Measurements from ENCODE around the gene BID.

The BID gene

DNA sequence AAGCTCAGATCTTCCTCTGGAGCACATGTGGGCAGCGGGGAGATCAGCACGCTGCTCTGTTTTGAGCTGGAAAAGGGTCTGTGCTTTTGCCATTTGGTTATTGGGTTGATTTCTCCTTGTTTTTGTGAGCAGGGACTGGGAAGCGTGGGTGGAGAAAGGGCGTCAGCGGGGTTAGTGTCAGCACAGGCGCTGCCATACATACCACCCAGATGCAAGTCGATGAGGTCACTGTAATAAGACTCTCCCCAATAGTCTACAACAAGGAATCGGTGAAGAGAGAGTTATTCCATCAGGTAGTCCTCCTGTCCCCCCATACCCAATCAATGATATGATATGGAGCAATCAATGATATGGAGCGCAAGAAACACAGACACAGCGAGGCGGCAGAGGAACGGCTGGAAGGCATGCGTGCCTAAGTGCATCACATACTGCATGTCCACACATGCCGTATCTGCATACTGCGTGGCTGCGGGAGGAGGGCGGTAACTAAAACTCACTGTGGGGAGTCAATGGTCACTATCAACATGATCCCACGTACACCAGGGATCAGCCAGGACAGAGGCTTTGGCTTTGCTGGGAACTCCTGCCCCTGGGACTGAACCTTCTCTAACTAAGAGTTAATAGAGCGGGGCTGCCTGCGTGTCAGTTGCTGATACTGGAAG, 29.5 kb upstream of the BID start:
- DNase-seq (ENCODE audit: low read depth in 2 of 2, low spot score in 1 of 2) = no peak

DNA sequence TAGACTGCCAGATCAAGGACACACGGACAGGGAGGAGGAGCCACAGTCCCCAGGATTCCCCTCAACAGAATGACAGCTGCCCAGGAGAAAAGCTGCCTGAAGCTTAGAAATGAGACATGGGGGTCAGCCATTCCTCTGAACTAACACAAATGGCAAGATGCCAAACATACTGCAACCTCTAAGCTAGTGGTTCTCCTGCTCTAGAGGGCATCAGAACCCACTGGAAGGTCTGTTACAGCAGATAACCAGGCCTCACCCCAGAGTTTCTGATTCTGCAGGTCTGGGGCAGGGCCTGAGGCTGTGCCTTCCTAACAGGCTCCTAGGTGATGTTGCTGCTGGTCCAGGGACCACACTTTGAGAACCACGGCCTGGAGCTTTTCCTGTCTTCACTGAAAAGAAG, 28.6 kb upstream of the BID start:
- no peak for DNase-seq (ENCODE audit: low read depth in 2 of 2, low spot score in 1 of 2)

DNA sequence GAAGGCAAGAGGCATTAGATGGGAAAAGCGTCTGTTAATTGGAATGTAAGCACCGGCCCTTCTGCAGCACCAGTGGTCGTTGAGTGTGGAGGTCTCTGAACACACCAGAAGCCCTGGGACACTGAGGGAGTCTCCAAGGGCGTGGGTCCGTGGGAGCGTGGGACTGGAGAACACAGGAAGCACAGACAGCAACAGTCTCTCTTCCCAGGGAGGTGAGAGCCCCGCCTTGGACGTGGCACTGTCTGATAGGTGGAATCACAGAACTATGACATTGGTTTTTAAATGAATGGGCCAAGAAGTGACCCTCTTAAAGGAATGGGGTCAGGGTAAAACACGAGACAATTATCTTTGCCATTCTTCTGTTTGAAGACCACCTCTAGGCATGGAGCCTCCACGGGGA, 28.1 kb upstream of the BID start:
- no peak for DNase-seq (ENCODE audit: low read depth in 2 of 2, low spot score in 1 of 2)

DNA sequence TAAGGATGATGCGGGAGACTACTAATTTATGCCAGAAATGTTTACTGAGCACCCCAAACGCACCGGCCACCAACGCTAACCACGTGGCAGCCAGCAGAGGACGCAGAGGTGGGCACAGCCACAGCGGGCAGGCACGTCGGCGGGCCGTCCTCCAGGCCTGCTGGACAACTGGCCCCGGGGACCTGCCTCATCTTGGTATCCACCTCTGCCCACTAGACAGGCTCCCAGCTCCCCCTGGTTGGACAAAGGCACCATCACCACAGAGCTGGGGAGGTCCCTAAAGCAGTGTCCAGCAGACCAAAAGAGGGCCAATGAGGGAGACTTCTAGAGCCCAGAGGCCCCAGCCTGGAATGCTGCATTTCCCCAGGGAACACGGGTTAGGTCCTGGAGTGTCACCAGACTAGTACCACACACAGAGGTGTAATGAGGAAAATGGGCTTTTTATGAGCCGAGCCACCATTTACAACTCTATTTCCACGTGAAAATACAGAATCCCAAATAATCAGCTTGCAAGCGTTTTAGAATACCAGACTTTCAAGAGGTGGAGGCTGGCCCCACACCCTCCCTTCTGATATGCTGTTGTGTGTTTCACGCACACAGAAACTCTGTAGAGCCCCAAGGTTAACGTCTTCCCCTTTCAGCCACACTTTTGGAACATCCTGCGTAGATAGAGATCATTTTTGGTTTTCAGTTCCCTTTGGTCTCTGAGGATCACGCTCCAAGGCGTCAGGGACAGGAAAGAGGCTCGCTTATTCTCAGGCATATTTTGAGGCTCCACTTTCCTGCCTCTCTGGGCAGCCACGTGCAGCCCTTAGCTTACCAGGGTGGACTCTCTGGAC, 23.7 kb upstream of the BID start:
- DNase-seq (ENCODE audit: low read depth in 2 of 2, low spot score in 1 of 2) = no peak

DNA sequence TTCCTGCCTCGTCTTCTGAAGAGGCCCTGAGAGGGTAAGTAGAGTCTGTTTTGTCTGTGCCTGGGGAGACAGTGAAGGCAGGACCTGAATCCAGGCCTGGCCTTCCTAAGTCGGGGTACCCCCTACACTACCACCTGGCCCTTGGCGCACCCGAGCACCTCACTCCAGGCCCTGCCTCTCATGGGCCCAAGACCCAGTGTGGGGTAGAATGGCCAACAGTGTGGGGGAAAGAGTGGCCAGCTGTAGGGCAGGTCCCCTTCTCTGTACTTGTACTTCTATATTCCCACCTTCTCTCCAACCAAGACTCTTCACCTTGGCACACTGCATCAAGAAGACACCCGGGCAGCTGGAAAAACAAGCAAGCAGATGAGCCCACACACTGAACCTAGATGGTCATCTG, 22.4 kb upstream of the BID start:
- DNase-seq (ENCODE audit: low read depth in 2 of 2, low spot score in 1 of 2) = no peak

DNA sequence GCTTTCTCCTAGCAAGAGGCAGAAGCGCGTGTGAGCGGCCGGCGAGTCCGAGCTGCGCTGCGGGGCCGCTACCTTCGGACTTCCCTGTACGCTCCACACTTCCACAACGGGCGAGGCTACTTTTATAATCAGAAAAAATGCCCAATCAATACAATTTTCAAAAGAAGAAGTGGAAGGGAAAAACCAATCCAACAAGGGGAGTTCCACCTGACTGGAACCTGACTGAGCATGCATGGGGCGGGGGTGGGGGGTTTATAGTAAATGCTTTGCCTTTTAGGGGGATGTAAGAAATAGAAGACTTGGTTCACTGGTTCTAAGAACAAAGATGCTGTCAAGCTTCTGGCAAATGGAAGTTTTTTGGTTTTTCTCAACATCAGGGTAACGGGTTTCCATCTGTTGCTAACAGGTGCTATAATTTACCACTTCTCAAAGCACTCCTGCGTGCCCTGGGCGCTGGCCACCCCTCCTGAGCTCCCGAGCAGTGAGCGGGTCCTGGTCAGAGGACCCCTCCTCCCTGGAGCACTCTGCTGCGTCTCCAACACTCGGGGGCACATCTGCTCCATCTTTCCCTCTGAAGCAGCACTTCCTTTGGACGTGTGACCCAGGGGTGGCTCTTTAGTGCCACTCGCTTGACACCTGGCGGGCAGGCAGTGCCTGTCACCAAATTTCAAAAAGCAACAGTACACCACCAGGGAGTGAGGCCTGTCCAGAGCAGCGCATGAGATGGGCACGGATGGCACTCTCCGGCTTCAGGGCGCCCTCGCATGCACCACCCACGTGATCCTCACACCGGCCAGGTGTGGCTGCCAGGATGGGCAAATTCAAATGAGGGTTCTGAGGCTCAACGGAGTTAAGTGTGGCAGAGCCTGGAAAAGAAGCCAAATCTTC, 21.6 kb upstream of the BID start:
- DNase-seq (ENCODE audit: low read depth in 2 of 2, low spot score in 1 of 2) = no peak

DNA sequence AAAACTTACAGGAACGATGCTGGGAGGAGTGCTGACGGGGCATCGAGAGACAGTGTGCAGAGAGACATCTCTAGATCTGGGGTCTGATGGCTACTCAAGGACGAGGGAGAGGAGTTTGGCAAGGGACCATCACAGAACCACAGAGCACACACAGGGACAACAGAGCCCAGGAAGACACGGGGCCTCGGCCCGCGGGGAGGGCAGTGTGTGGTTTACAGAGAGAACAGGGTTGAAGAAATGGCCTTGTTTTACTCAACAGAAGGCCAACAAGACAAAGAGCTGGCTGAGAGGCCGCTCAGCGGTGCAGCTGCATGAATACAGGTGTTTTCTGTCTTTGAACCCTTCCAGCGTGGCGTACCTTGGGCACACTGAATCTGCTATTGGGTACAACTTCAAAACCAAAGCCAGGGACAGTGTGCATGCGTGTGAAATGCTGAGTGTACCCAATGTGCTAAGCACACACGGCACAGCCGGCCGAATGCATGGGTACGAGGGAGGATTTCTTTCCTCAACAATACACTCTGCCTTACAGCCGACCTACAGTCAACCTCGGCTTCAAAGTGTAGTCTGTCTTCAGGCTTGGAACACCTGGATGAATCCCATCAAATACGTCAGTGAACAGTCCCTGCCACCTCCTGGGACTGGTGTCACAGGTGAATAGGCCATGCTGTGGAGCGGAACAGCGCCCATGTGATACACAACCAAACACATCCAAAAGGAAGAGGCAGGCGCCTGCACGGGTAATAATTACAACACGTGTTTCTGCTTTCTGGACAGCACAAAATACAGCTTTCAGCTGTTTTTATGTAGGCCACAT, 20.7 kb upstream of the BID start:
- DNase-seq (ENCODE audit: low read depth in 2 of 2, low spot score in 1 of 2) = no peak

DNA sequence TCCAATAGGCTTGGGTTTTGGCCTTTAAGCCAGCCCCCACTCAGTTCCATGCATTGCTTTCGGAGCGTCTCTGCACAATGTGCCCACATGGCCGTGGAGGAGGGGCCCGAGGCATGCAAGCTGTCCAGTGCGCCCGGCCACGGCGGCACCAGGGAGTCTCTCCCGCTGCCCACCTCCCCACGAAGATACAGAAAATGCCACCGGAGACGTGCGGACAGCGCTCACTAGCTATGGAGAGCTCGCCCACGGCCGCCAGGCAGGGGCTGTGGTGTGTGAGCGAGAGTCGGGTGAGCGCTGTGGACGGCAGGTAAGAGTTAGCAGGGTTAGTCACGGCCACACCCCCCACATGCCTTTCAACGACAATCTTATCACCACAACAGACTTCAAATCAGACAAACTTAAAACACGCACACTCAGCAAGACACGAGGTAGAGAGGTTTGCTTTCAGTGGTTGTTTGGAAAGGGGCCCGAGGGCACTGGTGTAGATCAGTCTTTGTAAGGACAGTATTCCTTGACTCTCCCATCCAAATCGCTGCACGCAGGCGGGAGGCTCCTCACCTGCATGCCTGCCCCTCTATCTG, 18.7 kb upstream of the BID start:
- no peak for DNase-seq (ENCODE audit: low read depth in 2 of 2, low spot score in 1 of 2)

DNA sequence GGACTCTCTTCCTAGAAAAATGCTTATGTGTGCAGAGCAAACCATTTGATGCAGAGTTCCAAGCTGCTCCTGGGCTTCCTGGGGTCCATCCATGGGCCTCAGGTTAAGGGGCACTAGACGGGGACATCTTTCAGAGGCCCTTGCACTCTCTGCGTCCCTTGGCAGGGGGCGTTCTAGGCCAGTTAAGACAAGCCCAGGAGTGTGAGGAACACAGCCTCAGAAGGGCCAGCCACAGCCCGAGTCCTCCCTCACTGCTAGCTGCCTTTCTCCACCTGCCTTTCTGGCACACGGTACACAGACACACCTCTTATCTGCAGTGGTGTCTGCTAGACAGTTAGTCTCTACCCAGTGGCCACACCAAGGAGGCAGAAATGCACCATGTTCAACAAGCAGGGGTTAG, 18.0 kb upstream of the BID start:
- DNase-seq (ENCODE audit: low read depth in 2 of 2, low spot score in 1 of 2) = no peak

DNA sequence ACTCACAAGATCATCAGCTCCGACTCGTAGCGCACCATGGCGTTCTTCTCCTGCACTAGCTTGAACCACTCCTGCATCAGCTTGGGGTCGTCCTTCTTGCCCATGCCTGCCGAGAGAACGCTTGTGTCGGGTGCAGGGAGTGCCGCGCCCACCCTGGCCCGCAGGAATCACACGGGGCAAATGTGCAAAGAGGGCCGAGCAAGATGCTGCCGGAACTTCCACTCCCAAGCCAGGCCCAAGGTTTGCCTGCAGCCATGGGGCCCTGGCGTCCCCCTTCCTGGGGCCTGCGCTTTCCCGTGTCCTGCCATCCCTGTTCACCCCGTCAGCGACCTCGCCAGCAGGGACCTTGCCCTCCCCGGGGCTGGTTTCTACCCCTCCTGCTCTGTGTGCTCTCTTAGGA, 16.9 kb upstream of the BID start:
- DNase-seq (ENCODE audit: low read depth in 2 of 2, low spot score in 1 of 2) = no peak

DNA sequence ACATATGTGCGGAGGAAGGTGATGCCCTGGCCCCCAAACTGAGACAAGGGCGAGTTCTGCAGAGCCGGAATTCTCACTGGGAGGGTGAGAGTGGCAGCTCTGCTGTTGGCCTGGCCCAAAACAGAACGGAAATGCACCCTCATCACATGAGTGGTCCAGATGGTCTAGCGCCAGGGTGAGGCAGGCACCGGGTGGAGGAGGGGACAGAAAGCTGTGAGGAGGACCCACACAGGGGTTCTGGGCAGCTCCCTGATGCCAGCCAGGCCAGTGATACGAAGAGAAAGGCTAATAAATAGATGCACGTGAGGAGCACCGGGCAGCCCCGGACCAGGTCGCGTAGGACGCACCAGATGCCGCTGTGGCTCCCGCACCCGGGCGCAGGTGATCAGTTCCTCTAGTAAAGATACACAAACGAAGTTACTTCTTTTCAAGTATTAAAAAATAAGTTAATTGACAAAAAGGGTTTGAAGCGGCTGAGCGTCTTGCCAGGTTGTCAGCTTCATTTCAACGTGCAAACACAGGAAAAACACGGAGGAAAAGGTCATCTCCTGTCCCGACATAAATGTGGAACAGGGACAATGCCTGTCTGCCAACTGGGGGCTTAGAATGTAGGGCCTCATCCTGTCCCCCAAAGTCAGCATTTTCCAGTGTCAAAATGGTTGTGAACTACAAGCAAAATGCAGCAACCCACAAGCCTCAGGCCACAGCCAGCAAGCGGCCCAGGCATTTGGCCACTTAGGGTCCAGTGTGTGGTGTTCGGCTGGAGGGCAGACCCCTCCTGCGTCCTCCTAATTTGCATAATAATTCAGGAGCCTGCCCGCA, 15.3 kb upstream of the BID start:
- no peak for DNase-seq (ENCODE audit: low read depth in 2 of 2, low spot score in 1 of 2)

DNA sequence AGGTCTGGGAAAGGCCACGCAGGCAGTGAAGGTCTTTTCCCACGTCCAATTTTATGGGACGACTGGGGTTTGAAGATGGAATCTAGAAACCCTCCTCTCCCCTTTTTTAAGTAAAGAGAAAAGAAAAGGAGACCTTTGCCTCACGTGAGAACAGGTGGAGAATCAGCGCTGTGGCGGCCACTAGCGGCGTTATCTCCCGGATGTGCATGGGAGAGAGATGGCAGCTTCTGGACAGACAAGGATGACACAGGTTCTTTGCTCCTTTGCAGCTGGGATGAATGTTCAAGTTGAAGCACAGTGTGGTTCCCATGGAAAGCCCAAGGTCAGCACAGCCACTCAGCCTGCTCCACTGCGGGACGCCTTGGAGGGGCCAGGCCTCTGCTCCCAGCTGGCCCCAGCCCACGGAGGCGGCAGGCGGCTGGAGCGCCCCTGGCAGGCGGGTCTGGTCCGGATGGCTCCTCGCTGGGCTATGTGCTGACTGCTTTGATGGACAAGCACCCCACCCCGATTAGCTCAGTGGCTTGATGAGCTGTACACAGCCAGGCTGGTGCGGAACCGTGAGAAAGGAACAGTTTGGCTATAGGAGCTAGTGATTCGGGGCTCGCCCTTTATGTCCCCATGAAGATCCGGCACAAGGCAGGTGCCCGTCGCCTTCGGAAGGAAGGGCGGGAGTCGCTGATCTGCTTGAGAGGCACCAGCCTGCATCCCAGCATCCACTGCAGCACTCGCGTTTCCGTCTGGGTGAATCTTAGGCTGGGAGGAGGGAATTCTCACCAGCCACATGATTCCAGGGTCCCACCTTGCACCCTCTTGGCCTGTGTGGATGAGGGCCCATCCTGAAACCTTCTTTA, 14.5 kb upstream of the BID start:
- no peak for DNase-seq (ENCODE audit: low read depth in 2 of 2, low spot score in 1 of 2)

DNA sequence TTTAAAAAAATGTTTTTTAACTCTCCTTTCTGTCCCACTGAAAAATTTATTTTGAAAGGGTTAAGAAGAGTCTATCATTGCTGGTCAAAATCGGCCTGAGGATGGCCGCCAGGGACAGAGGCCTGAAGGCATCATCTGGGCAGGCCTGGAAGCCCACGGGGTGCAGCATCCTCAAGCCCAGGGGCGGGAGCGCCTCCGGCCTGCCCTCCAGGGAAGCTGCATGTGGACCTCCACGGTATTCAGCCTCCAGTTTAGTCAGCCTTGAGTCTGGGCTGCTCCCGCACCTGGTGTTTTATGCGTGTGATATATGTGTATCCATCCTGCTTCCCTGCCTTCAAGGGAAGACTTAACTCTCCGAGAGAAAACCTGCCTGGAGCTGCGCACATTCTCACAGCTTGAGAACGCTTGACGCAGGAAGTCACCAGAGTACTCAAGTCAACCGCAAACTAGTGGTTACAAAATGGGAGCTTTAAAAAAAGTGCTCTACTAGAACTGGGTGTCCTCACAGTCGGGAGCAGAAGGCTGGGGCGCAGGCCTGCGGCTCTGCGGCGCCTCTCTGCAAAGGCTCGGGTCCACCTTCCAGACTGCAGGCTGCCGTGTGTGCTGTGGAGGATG, 13.6 kb upstream of the BID start:
- no peak for DNase-seq (ENCODE audit: low read depth in 2 of 2, low spot score in 1 of 2)

DNA sequence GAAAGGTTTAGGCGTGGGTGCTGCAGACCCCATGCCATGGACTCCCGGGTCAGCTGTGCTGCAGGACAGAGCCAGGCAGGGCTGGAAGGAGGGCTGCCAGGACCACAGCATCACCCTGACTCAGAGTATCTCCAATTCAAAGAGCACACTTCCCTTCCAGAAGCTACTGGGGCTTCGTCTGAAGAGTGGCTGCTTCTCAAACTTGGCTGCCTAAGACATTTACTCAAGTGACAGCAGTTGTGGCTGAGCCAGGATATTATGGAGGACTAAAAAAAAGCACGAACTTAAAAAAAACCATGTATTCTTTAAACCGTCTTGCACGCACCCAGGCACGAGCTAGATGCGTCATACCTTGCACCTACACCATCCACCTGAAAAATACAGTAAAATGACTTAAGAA, 13.0 kb upstream of the BID start:
- no peak for DNase-seq (ENCODE audit: low read depth in 2 of 2, low spot score in 1 of 2)

DNA sequence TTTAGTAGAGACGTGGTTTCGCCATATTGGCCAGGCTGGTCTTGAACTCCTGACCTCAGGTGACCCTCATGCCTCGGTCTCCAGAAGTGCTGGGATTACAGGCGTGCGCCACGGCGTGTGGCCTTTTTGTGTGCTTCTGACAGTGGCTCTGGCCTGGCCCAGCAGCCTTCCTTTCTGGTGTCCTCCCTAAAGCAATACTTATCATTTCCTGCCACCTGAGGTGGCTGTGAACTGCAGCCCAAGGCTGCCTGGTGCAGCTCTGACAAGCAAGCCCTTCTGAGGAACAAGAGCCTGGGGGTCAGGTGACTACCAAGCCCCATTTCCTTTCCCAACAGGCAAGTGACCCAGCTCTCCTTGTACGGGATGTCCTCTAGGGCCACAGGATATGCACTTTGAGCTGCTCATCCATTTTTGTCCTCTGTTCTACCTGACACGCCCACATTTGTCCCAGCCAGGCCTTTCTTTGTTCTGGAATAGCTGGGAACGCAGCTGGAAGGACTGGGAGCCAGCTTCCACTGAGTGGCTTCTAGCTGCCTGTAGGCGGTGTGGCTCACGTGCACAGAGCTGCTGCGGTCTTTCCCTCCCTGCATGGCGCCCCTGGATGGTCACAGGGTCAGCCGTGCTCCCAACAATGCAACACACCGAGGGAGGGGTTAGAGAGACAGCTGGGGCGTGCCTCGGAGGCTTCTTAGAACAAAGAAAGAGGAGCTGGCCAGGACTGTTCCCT, 12.3 kb upstream of the BID start:
- DNase-seq (ENCODE audit: low read depth in 2 of 2, low spot score in 1 of 2) = no peak

DNA sequence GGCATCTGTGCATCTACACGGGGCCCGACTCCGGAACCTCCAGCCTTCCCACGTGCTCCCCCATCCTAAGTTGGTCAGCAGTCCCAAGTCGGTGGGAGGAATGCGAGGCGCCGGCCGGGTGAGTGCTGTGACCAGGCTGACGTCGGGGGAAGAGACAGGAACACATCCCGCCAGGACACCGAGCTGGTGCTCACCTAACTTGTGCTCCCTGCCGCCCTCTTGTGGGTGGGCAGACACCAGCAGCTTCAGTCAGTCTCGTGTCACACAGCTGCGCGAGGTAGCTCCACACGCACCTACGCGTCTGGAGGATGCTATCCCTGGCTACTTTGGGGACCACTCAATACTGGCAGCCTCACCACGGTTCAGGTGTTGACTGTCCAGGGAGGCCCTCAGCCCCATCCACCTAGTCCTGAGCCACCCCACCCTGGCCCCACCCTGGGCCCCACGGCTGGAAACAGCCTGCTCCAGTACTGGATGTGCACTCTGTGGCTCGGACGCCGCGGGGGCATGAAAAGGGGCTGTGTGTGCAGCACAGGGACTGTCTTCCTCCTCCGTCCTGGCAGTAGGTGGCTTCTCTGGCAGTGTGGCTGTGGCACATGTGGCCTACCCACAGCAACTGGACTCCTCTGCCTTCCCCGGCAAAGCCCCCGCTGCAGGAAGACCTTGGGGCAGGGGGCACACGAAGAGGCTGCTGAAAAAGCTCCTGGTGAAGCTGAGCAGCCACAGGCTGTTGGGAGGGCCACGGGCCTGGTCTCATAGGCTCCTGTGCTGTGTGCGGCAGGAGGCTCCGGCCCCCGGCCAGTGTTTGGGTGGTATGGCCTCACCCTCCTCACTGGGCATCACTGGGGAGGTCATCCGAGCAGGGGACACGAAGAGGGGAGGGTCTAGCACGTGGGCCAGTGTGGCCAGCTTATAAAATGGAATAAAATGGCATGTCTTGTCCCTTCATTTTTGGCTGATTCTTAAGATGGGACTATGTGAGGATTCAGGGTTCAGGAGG, 11.2 kb upstream of the BID start:
- peak; percentile 38 to 49 for DNase-seq (ENCODE audit: low read depth in 2 of 2, low spot score in 1 of 2)

DNA sequence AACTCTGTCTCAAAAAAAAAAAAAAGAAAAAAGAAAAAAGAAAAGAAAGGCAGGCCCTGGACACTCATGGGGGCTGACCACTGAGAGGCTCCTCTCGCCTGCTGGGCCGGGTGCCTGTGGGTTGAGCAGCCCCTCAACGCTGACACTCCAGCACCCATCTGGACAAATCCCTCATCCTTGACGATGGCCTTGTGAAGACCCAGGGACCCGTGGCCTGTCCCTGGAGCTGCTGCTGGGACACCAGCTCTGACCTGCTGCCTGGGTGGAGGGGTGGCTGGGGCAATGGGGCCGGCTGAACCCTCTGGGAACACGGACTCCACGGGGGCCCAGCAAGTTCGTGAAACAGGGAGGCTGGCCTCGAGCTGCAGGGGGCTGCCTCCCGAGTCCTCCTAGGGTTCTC, 10.5 kb upstream of the BID start:
- no peak for DNase-seq (ENCODE audit: low read depth in 2 of 2, low spot score in 1 of 2)

Data from stimulated activated CD8-positive, alpha-beta memory T cell treated with anti-CD3 and anti-CD28 coated beads, Interleukin-4, amount 100 ng/mL, for 4 hours (primary cell).